Loucy (cell line): ENCODE results near the gene OR7A5.
"Not testable (repeated sequence)": the region's sequence is repeated elsewhere in the genome, so short reads cannot be mapped to it uniquely, and the experiment has no call there.

Experiments
- EZH2phosphoT487 ChIP-seq: fragments of 200-600 bp; IDR thresholded peaks from 2 replicates; pipeline ENCODE4 v1.6.1; 2018; ENCODE audit warnings: antibody characterized with exemption, mild to moderate bottlenecking, moderate library complexity, borderline replicate concordance
- TF ChIP-seq, protein P1 (sequence below): fragments of 200-600 bp; sonication (generic); conservative IDR thresholded peaks from 2 replicates; pipeline ENCODE4 v1.5.1; 2014; ENCODE audit warnings: mild to moderate bottlenecking, antibody characterized with exemption, low read length

DNA sequence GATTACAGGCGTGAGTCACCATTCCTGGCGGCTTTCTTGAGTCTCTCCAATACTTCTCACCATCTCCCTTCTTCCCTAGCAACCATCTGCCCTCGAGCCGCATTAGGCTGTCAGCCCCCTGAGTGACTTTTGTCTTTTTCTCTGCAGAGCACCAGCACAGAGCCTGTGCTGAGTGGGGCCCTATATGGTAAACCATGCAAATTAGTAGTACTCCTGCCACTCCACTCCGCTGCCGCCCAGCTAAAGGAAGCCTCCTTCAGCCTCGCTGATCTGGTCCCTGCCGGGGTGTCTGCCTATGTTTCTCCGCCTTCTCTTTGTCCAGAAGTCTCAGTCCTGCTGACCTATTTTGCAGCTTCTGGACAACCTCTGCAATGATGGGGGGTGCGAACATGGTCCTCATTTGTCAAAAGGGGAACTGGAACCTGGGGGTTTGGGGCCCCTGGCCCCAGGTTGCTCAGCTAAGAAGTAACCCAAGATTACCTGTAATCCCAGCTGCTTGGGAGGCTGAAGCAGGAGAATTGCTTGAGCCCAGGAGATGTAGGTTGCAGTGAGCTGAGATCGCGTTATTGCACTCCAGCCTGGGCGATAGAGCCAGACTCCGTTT is 54.3 kb downstream of the OR7A5 start:
- TF ChIP-seq, protein P1, sequence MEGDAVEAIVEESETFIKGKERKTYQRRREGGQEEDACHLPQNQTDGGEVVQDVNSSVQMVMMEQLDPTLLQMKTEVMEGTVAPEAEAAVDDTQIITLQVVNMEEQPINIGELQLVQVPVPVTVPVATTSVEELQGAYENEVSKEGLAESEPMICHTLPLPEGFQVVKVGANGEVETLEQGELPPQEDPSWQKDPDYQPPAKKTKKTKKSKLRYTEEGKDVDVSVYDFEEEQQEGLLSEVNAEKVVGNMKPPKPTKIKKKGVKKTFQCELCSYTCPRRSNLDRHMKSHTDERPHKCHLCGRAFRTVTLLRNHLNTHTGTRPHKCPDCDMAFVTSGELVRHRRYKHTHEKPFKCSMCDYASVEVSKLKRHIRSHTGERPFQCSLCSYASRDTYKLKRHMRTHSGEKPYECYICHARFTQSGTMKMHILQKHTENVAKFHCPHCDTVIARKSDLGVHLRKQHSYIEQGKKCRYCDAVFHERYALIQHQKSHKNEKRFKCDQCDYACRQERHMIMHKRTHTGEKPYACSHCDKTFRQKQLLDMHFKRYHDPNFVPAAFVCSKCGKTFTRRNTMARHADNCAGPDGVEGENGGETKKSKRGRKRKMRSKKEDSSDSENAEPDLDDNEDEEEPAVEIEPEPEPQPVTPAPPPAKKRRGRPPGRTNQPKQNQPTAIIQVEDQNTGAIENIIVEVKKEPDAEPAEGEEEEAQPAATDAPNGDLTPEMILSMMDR: not testable (repeated sequence)
- TF ChIP-seq EZH2phosphoT487: not testable (repeated sequence)
